ENCODE results near the gene GRIN1. TPM values are rescaled to one million over a fixed set of nuclear protein-coding genes. Genes with fewer than 3 reads are reported as not detected.

GRIN1 gene
- total and polyA plus RNA-seq, 4 donors = 16.2 to 207 (median 146) TPM

DNA sequence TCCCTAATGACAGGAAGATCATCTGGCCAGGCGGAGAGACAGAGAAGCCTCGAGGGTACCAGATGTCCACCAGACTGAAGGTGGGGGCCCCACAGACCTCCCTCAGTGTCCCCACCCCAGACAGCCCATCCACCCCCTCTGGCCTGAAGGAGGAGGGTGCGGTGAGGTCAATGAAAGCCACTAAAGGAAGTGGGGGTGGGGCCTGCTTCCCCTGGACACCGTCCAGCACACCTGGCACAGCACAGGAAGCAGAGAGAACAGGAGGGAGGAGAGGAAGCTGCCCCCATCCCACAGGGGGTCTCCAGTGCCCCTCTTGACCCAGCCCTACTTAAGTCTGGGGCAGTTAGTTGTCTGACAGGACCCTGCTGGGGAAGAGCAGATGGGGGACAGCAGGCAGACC, 19.7 kb downstream of the GRIN1 start:
- no peak overlapping the region for H3K27ac ChIP-seq (ENCODE audit: low read depth, low read length)
- H3K36me3 ChIP-seq (ENCODE audit: control insufficient read depth, insufficient read depth, low read length) = peaks cover 78% of the 10 kb centered on the region
- H3K27me3 ChIP-seq (ENCODE audit: control insufficient read depth, insufficient read depth, low read length) = peaks cover 69% of the 10 kb centered on the region
- peaks cover 14% of the 10 kb centered on the region for H3K4me1 ChIP-seq (ENCODE audit: control insufficient read depth, insufficient read depth, low read length)
- no peak for DNase-seq (ENCODE audit: low read depth in 4 of 6, low spot score in 6 of 6)
- no peak overlapping the region for H3K4me3 ChIP-seq (ENCODE audit: low read depth, low read length)
- no peaks in the 10 kb centered on the region for H3K9me3 ChIP-seq (ENCODE audit: control insufficient read depth, insufficient read depth, low read length)
- WGBS (ENCODE audit: insufficient coverage) = 61% methylated on average over 3 of the region's 4 CpGs

GRCh38 chr9:137159105-137160053, 20.4 kb downstream of the GRIN1 start:
- H3K9me3 ChIP-seq (ENCODE audit: control insufficient read depth, insufficient read depth, low read length) = no peaks in the 10 kb centered on the region
- no peak overlapping the region for H3K4me3 ChIP-seq (ENCODE audit: low read depth, low read length)
- peaks cover 14% of the 10 kb centered on the region for H3K4me1 ChIP-seq (ENCODE audit: control insufficient read depth, insufficient read depth, low read length)
- peaks cover 83% of the 10 kb centered on the region for H3K36me3 ChIP-seq (ENCODE audit: control insufficient read depth, insufficient read depth, low read length)
- H3K27ac ChIP-seq (ENCODE audit: low read depth, low read length) = no peak overlapping the region
- 43% methylated on average over 12 of the region's 14 CpGs for WGBS (ENCODE audit: insufficient coverage)
- peaks cover 77% of the 10 kb centered on the region for H3K27me3 ChIP-seq (ENCODE audit: control insufficient read depth, insufficient read depth, low read length)
- DNase-seq (ENCODE audit: low read depth in 4 of 6, low spot score in 6 of 6) = no peak

DNA sequence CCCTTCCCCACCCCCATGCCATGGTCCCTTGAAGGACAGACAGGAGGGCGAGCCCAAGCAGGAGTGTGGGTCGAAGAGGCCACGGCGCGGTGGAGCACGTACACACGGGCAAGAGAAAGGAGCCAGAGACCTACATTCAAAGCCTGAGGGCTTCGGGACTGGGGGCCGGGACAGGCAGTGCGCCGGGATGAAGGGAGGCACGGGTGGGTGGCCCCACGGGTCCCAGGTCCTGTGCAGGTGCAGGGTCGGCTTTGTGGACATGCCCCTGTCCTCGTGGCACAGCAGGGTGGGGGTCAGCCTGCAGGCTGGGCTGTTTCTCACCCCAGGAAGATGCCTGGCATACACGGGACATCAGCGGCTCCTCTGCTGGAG, 21.1 kb downstream of the GRIN1 start:
- peaks cover 86% of the 10 kb centered on the region for H3K36me3 ChIP-seq (ENCODE audit: control insufficient read depth, insufficient read depth, low read length)
- WGBS (ENCODE audit: insufficient coverage) = 77% methylated on average over 15 of the region's 17 CpGs

DNA sequence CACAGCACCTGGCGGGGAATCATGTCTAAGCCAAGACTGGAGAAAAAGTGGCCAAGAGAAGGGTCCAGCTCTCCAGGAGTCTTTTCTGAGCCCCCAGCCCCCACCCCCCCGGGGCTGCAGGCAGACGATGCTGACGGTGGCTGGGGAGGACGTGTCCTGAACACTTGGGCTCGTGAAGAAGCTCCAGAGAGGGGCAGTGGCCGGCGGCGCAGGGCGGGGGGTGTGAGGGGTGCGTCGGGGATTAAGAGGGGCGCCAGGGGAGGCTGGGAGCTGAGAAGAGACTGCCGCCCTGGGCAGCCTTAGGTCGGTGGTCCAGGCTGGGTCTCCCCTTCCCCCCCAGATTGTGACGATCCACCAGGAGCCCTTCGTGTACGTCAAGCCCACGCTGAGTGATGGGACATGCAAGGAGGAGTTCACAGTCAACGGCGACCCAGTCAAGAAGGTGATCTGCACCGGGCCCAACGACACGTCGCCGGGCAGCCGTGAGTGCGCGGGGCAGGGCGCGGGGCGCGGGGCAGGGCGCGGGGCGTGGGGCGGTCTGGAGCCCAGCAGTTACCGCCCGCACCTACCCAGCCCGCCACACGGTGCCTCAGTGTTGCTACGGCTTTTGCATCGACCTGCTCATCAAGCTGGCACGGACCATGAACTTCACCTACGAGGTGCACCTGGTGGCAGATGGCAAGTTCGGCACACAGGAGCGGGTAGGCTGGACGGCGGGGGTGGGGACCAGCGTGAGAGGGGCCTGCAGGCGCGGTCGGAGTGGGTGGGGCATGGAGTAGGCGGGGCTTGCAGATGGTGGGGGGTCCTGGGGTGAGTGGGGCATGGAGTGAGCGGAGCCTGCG, 22.0 kb downstream of the GRIN1 start:
- Histone ChIP-seq H3K4me1 (ENCODE audit: control insufficient read depth, insufficient read depth, low read length) (peaks cover 14% of the 10 kb centered on the region), H3K36me3 (ENCODE audit: control insufficient read depth, insufficient read depth, low read length) (peaks cover 89% of the 10 kb centered on the region), H3K4me3 (ENCODE audit: low read depth, low read length) (no peak overlapping the region), H3K9me3 (ENCODE audit: control insufficient read depth, insufficient read depth, low read length) (no peaks in the 10 kb centered on the region), H3K27me3 (ENCODE audit: control insufficient read depth, insufficient read depth, low read length) (peaks cover 79% of the 10 kb centered on the region), H3K27ac (ENCODE audit: low read depth, low read length) (no peak overlapping the region)
- WGBS (ENCODE audit: insufficient coverage) = 28% methylated on average over 49 of the region's 56 CpGs
- DNase-seq (ENCODE audit: low read depth in 4 of 6, low spot score in 6 of 6) = no peak

More for the DNA sequence above, 21.1 kb downstream of the GRIN1 start:
- peaks cover 84% of the 10 kb centered on the region for H3K27me3 ChIP-seq (ENCODE audit: control insufficient read depth, insufficient read depth, low read length)
- H3K4me1 ChIP-seq (ENCODE audit: control insufficient read depth, insufficient read depth, low read length) = peaks cover 14% of the 10 kb centered on the region
- no peak overlapping the region for H3K4me3 ChIP-seq (ENCODE audit: low read depth, low read length)
- no peaks in the 10 kb centered on the region for H3K9me3 ChIP-seq (ENCODE audit: control insufficient read depth, insufficient read depth, low read length)
- no peak overlapping the region for H3K27ac ChIP-seq (ENCODE audit: low read depth, low read length)
- no peak for DNase-seq (ENCODE audit: low read depth in 4 of 6, low spot score in 6 of 6)

DNA sequence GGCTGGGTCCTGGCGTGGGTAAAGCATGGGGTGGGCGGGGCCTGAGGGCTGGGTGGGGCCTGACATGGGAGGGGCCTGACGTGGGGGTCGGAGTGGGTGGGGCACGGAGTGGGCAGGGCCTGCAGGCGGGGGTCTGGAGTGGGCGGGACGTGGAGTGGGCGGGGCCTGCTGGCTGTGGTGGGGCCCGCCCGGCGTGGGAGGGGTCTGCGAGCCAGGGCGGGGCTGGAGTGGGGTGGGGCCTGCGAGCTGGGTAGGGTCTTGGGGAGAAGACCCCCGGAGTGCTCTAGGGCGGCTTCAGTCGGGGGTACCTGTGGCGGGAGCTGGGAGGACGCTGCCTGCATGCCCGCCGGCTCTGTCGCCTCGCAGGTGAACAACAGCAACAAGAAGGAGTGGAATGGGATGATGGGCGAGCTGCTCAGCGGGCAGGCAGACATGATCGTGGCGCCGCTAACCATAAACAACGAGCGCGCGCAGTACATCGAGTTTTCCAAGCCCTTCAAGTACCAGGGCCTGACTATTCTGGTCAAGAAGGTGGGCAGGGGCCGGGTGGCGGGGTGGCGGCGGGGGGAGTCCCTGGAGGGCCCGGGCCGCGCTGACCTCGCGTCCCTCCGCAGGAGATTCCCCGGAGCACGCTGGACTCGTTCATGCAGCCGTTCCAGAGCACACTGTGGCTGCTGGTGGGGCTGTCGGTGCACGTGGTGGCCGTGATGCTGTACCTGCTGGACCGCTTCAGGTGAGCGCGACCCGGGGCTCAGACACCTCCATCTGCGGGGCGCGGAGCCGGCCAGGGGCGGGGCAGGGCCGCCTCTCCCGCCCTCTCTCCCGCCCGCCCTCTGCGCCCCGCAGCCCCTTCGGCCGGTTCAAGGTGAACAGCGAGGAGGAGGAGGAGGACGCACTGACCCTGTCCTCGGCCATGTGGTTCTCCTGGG, 22.9 kb downstream of the GRIN1 start:
- peak in 1 of 6 donors; percentile 27 for DNase-seq (ENCODE audit: low read depth in 4 of 6, low spot score in 6 of 6)
- Histone ChIP-seq H3K27ac (ENCODE audit: low read depth, low read length) (no peak overlapping the region), H3K4me3 (ENCODE audit: low read depth, low read length) (no peak overlapping the region), H3K27me3 (ENCODE audit: control insufficient read depth, insufficient read depth, low read length) (peaks cover 81% of the 10 kb centered on the region), H3K36me3 (ENCODE audit: control insufficient read depth, insufficient read depth, low read length) (peaks cover 88% of the 10 kb centered on the region), H3K9me3 (ENCODE audit: control insufficient read depth, insufficient read depth, low read length) (no peaks in the 10 kb centered on the region), H3K4me1 (ENCODE audit: control insufficient read depth, insufficient read depth, low read length) (peaks cover 14% of the 10 kb centered on the region)
- WGBS (ENCODE audit: insufficient coverage) = 11% methylated on average over 66 of the region's 71 CpGs

DNA sequence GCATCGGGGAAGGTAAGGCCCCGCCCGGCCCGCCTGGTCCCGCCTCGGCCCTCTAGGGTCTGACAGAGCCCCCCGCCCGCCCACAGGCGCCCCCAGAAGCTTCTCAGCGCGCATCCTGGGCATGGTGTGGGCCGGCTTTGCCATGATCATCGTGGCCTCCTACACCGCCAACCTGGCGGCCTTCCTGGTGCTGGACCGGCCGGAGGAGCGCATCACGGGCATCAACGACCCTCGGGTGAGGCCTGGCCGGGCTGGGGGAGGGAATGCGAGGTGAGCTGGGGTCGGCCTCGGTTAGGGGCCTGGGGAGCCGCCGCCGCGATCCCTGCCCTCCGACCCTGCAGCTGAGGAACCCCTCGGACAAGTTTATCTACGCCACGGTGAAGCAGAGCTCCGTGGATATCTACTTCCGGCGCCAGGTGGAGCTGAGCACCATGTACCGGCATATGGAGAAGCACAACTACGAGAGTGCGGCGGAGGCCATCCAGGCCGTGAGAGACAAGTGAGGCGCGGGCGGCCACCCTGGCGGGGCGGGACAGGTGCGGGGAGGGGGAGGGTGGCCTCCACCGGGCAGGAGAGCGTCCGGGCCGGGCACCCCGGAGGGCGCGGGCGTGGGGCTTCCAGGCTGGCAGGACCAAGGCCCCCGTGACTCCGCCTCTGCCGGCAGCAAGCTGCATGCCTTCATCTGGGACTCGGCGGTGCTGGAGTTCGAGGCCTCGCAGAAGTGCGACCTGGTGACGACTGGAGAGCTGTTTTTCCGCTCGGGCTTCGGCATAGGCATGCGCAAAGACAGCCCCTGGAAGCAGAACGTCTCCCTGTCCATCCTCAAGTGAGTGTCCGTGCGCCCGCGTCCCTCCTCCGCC, 23.8 kb downstream of the GRIN1 start:
- no peak overlapping the region for H3K4me3 ChIP-seq (ENCODE audit: low read depth, low read length)
- no peaks in the 10 kb centered on the region for H3K9me3 ChIP-seq (ENCODE audit: control insufficient read depth, insufficient read depth, low read length)
- WGBS (ENCODE audit: insufficient coverage) = 10% methylated on average over 74 of the region's 74 CpGs
- no peak overlapping the region for H3K27ac ChIP-seq (ENCODE audit: low read depth, low read length)
- peaks cover 15% of the 10 kb centered on the region for H3K4me1 ChIP-seq (ENCODE audit: control insufficient read depth, insufficient read depth, low read length)
- H3K27me3 ChIP-seq (ENCODE audit: control insufficient read depth, insufficient read depth, low read length) = peaks cover 79% of the 10 kb centered on the region
- H3K36me3 ChIP-seq (ENCODE audit: control insufficient read depth, insufficient read depth, low read length) = peaks cover 79% of the 10 kb centered on the region
- peak in 1 of 6 donors; percentile 62 for DNase-seq (ENCODE audit: low read depth in 4 of 6, low spot score in 6 of 6)

DNA sequence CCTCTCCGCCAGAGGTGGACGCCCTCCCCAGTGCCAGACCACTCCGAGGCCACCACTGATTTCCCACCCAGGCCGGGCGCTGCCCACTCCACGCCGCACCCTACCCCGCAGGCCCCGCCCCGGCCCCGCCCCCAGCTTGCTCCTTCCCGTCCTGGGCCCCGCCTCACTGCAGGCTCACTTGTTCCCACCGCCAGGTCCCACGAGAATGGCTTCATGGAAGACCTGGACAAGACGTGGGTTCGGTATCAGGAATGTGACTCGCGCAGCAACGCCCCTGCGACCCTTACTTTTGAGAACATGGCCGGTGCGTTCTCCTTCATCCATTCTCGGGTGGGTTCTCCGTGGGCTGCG, 24.4 kb downstream of the GRIN1 start:
- 31% methylated on average over 24 of the region's 26 CpGs for WGBS (ENCODE audit: insufficient coverage)
- Histone ChIP-seq H3K4me3 (ENCODE audit: low read depth, low read length) (no peak overlapping the region), H3K36me3 (ENCODE audit: control insufficient read depth, insufficient read depth, low read length) (peaks cover 72% of the 10 kb centered on the region), H3K27me3 (ENCODE audit: control insufficient read depth, insufficient read depth, low read length) (peaks cover 76% of the 10 kb centered on the region), H3K4me1 (ENCODE audit: control insufficient read depth, insufficient read depth, low read length) (peaks cover 20% of the 10 kb centered on the region), H3K9me3 (ENCODE audit: control insufficient read depth, insufficient read depth, low read length) (no peaks in the 10 kb centered on the region), H3K27ac (ENCODE audit: low read depth, low read length) (no peak overlapping the region)
- DNase-seq (ENCODE audit: low read depth in 4 of 6, low spot score in 6 of 6) = no peak

DNA sequence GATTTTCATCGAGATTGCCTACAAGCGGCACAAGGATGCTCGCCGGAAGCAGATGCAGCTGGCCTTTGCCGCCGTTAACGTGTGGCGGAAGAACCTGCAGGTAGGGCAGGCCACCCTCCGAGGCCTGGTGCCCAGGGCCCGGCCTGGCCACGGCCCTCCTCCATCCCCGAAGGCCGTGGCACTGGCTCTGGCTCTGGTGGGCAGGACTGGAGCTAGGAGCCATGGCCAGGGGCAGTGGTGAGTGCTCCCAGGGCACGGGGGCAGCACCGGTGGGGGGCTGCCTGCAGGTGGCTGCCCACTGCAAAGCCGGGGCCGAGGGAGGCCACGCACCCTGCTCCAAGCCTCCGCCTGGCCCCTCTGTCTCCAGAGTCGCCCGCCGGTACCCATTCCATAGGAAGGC, 24.9 kb downstream of the GRIN1 start:
- no peak for DNase-seq (ENCODE audit: low read depth in 4 of 6, low spot score in 6 of 6)
- WGBS (ENCODE audit: insufficient coverage) = 80% methylated on average over 22 of the region's 22 CpGs
- H3K9me3 ChIP-seq (ENCODE audit: control insufficient read depth, insufficient read depth, low read length) = no peaks in the 10 kb centered on the region
- H3K4me3 ChIP-seq (ENCODE audit: low read depth, low read length) = no peak overlapping the region
- H3K4me1 ChIP-seq (ENCODE audit: control insufficient read depth, insufficient read depth, low read length) = peaks cover 20% of the 10 kb centered on the region
- H3K27me3 ChIP-seq (ENCODE audit: control insufficient read depth, insufficient read depth, low read length) = peaks cover 72% of the 10 kb centered on the region
- no peak overlapping the region for H3K27ac ChIP-seq (ENCODE audit: low read depth, low read length)
- peaks cover 68% of the 10 kb centered on the region for H3K36me3 ChIP-seq (ENCODE audit: control insufficient read depth, insufficient read depth, low read length)
